Renal pelvis (tissue), 3 donors: Measurements from ENCODE around the gene NCOA1. TPM values are rescaled to one million over a fixed set of nuclear protein-coding genes. Genes with fewer than 3 reads are reported as not detected.

Experiments
- polyA plus RNA-seq, 3 donors: library from polyadenylated mRNA; unstranded; fragments of 120-200 nt; gene quantifications; one replicate each; pipeline ENCODE4 v1.2.1, GENCODE V29; 2013; ENCODE audit not compliant: insufficient read length in 3 of 3

NCOA1 gene
- polyA plus RNA-seq, 3 donors: 42.1 to 43.5 (median 42.9) TPM

Other genes with a start within 250 kb of the NCOA1 start
- 10 to 100 TPM; 23.6 to 33.4 (median 25.0) TPM for gene ITSN2, start 130.7 kb upstream of the NCOA1 start, polyA plus RNA-seq